NCI-H82 (cell line): ENCODE measurements around the gene CDT1.
"Not testable (repeated sequence)": the region's sequence is repeated elsewhere in the genome, so short reads cannot be mapped to it uniquely, and the experiment has no call there.

Experiments
- DNase-seq: peaks from one replicate; lab custom pipeline; 2025; lab: John Stamatoyannopoulos, UW

The CDT1 gene

DNA sequence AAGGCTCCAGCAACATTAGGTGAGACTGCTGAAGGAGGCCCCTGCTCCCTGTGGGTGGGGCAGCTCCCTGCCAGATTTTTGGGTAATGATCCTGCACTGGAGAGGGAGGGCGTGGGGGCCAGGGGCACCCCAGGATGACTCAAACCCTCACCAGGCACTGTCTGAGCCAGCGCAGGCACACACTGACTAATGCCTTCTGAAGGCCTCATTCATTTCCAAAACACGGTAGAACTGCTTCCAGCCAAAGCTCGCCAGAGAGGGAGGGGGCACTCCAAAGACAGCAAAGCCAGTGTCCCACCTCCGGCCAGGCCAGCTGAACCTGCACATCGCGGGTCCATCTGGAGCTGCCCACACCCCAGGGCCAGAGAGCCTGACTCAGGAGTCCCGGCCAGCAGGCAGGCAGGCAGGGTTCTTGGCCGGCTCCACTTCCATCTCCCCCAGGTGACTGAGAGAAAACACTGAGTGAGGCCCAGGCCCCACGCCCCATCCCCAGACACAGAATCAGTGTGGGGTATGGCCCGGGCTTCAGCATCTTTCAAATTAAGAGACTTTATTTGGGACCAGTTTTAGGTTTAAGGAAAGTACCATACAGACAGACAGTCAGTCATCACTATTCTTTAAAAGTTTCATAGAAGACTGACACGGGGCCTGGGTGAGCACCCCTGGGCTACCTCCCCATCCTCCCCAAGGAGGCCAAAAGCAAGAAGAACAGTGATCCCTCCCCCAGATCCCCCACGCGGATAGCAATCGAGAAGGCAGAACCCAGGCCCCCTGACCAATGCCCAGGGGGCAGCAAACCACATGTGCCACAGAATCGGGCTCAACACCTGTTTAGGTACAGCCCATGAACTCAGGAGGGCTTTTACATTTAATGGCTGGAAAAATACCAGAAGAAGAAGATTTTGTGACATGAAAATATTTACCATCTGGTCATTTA is 20.9 kb upstream of the CDT1 start:
- no peak for DNase-seq

DNA sequence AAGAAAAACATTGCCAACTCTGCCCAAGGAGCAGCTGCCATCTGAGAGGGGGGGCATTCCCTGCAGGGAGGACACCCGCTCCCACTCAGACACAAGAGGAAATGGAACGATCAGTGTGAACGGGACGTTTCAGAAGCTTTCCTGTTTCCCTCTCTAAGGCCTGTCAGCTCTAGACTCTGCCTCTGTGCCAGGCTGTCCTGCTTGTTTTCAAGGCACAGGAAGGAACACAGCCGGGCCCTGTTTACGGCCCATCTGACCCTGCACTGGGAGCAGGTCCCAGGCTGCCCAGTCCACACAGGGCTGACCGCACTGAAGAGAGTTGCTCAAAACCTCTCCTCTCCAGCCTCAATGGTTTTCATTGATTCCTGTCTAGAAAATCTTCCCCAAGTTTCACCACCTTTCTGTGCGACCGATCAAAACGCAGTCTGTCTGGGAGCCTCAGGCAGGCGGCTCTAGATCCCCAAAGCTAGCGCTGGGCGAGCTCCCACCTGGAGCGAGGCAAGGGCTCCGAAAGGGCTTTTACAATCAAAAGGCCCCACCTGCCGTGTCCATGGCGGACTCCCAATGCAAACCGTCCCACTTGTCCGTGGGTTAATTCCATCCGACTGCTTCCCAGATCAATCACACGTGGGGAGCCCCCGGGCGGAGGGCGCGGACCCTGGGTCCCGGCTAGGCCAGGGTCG is 20.1 kb upstream of the CDT1 start:
- DNase-seq: no peak

- peak; percentile 50 for DNase-seq
Measured at GRCh38 chr16:88784074-88784855, 19.3 kb upstream of the CDT1 start.

GRCh38 chr16:88784856-88785105 is 18.8 kb upstream of the CDT1 start:
- DNase-seq: no peak

- DNase-seq: peak; percentile 72
Measured at GRCh38 chr16:88785106-88785924, 18.3 kb upstream of the CDT1 start, which contains the start of gene PIEZO1. TSS of gene PIEZO1 (minus strand) at chr16:88785220. CDS start at chr16:88784964, 256 bp downstream.

GRCh38 chr16:88787579-88788314 is 15.8 kb upstream of the CDT1 start:
- DNase-seq: no peak

- DNase-seq: not testable (repeated sequence)
Measured at GRCh38 chr16:88788749-88789148, 14.8 kb upstream of the CDT1 start.

- DNase-seq: no peak
Measured at GRCh38 chr16:88789594-88789993, 14.0 kb upstream of the CDT1 start.

DNA sequence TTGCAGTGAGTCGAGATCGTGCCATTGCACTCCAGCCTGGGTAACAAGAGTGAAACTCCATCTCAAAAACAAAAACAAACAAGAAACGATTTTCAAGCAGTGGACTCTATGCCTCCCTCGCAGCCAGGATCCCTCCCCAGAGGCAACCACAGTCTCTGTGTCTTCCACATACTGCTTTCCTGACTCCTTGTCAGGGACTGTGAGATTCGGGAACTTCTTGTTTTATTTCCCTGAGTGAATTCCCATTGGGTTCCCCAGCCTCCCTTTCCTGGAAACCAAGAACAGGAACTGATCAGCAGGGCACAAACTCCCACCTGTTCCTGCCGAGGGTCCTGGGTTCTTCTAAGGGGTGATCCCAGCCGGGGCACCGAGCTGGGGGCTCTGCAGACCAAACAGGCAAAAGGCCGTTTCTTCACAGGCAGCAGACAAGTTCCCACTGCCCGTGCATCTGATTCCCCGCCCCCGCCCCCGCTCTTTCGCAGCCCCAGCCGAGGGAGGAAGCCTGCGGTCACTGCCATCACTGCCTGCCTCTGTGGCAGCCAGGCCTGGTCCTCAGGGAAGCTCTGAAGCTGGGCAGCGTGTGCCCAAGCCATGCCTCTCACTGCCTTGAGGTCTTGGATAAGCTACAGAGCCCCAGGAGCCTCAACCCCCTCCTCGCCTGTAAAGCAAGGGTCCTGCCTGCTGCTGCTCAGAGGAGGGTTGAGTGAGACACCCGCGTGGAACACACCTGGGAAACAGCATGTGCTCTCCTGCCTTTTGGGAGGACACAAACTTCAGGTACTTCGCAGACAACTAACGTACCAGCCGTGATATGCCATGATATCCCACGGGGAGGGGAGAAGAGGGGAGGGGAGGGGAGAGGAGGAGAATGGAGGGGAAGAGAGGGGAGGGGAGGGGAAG is 13.0 kb upstream of the CDT1 start:
- DNase-seq: no peak

DNA sequence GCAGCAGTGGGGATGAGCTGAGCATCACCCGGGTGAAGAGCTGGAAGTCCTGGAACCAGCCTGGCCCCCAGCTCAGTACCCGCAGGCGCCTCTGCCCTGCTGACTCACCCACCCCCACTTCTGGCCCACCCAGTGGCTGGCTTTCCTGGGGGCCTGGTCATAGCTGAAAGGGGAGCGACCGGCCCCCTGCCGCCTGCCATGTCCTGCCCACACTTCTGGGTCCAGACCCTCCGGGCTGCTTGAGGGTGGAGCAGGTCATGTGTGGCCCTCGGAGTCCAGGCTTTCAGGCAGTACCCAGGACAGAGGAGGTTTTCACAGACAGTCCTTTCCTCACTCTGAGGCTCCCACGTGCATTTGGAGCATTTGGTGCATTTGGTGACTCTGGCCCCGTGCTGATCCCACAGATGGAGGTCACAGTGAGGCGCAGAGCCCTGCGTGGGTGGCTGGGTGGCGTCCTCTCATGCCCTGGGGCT is 11.5 kb upstream of the CDT1 start:
- no peak for DNase-seq

GRCh38 chr16:88792668-88793250 is 10.8 kb upstream of the CDT1 start:
- no peak for DNase-seq

DNA sequence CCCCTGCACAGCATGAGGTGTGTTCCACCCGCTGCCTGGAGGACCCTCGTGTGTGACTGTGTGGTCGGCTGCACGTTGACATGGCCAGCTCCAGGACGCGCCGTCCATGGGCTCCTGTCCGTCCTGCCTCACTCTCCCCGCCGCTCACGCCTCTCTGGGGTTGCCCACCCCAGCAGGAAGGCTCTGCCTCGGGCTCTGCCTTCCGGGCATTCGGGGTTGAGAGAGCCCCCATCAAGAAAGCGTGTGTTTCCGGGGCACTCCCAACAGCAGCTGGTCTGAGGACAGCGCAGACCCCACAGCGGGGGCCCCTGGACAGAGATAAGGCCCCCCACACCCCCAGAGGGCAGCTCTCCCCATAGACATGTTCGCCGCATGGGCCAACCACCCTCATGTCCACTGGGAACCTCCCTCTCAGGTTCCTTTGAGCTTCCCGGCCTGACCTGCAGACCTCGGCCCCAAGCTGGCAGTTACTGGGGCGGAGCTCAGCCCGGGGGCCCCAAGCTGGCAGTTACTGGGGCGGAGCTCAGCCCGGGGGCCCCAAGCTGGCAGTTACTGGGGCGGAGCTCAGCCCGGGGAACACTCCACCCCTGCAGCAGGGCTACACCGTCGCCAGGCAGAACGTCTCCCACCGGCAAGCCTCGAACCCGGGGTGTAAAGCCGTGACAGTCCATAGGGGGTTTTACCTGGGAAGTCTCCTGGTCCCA is 10.2 kb upstream of the CDT1 start:
- no peak for DNase-seq

- no peak for DNase-seq
Measured at GRCh38 chr16:88796278-88796677, 7.3 kb upstream of the CDT1 start.

GRCh38 chr16:88798073-88798472 is 5.5 kb upstream of the CDT1 start:
- no peak for DNase-seq

GRCh38 chr16:88798772-88799455 is 4.7 kb upstream of the CDT1 start:
- DNase-seq: peak; percentile 64

DNA sequence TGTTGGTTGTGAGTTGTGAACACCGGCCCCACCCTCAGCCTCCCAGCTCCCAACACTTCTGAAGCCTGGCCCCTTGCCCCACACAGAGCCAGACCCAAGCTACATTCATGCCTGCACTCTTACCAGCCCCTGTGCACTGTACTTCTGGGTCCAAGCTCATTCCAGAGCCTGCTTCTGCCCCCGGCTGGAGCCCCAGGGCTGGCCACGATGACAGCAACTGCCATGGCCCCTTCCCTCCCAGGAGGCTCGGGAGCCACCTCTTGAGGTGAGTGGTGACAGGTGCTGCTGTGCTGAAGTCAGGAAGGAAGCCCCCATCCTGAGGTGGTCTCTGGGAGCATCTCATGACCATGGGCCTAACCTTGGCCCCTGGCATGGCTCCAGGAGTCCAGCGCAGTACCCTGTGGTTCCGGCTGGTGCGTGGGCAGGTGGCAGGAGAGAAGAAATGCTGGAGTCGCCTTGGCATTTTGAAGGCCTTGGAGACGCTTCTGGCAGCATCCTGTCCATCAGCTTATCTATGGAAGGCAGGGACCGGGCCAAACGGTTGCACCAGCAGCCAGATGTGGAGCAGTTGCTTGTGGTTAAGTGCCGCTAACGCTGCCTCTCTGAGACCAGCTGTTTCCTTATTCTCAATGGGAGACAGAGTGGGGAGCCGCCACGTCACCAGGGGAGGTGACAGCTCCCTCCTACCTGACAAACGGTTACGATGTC is 3.9 kb upstream of the CDT1 start:
- DNase-seq: no peak

- DNase-seq: no peak
Measured at GRCh38 chr16:88800277-88800592, 3.4 kb upstream of the CDT1 start.

DNA sequence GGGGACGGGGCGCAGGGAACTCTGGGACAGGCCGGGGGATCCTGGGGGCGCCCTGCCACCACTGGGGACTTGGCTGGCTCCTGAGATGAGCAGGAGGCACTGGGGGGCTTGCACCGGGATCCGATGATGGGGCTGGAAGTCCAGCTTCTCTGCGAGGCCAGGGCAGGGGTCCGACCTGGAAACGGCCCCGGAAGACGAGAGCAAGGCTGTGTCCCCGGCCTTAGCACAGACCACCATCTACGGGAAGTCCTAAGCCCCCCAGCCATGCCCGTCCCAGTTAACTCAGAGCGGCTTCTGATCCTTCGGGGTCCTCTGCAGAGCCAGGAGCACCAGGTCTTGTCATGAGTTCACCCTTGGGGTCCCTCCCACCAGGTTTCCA is 573 bp downstream of the CDT1 start:
- DNase-seq: no peak
